GM12891 (cell line): ENCODE measurements around the gene HEYL.

Experiments
- PAX5 ChIP-seq: IDR thresholded peaks from 2 replicates; pipeline ENCODE4 v1.6.1; 2011; ENCODE audit warnings: low read length, moderate library complexity, mild to moderate bottlenecking; ENCODE audit not compliant: insufficient read depth, severe bottlenecking
- POLR2A ChIP-seq: IDR thresholded peaks from 2 replicates; pipeline ENCODE4 v1.6.1; 2011; ENCODE audit warnings: low read depth, low read length, control low read depth
- POLR2AphosphoS5 ChIP-seq: IDR thresholded peaks from 2 replicates; pipeline ENCODE4 v1.6.1; 2011; ENCODE audit warnings: low read depth, low read length, control low read depth
- POU2F2 ChIP-seq: IDR thresholded peaks from 2 replicates; pipeline ENCODE4 v1.6.1; 2011; ENCODE audit warnings: low read depth, mild to moderate bottlenecking, control low read depth, low read length, moderate library complexity
- SPI1 ChIP-seq: IDR thresholded peaks from 2 replicates; pipeline ENCODE4 v1.6.1; 2011; ENCODE audit warnings: low read depth, low read length, control low read depth
- TAF1 ChIP-seq: IDR thresholded peaks from 2 replicates; pipeline ENCODE4 v1.6.1; 2011; ENCODE audit warnings: low read depth, low read length, control low read depth

- TF ChIP-seq POLR2AphosphoS5, result no peak
- TF ChIP-seq POLR2A, result no peak
- no peak for TF ChIP-seq PAX5
- TF ChIP-seq TAF1, result no peak
- TF ChIP-seq SPI1, result no peak
- no peak for TF ChIP-seq POU2F2
These were observed 40.4 kb upstream of the HEYL start for GRCh38 chr1:39679821-39680220.
